ENCODE data around the gene KNDC1. TPM values are rescaled to one million over a fixed set of nuclear protein-coding genes. Genes with fewer than 3 reads are reported as not detected.

The KNDC1 gene
- total and polyA plus RNA-seq, 2 experiments from 2014 or later = 10.8 to 33.9 TPM

DNA sequence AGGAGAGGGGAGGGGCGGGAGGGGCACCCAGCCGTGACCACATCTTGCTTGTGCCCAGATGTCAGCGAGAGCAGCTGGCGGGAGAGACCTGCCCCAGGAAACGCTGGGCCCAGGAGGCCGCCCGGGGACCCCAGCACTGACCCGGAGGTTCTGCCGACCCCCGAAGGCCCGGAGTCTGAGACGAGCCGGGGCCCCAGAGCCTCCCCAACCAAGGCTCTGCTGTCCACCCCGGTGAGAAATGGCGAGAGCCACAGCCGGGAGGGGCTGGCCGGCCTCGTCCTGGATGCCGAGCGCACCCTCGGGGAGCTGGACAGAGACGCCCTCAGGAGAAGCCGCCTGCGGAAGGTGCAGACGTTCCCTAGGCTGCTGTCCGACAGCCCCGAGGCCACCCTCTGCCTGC is 25.9 kb downstream of the KNDC1 start:
- Histone ChIP-seq H3K36me3 (no peaks in the 10 kb centered on the region), H3K27me3 (no peaks in the 10 kb centered on the region), H3K27ac (no peak overlapping the region), H3K4me3 (no peak overlapping the region), H3K9me3 (ENCODE audit: low read depth) (no peaks in the 10 kb centered on the region), H3K4me1 (ENCODE audit: low read depth) (no peaks in the 10 kb centered on the region)
- no peak for DNase-seq (ENCODE audit: low read depth in 1 of 2, low spot score in 1 of 2)
- TF ChIP-seq, protein P1, sequence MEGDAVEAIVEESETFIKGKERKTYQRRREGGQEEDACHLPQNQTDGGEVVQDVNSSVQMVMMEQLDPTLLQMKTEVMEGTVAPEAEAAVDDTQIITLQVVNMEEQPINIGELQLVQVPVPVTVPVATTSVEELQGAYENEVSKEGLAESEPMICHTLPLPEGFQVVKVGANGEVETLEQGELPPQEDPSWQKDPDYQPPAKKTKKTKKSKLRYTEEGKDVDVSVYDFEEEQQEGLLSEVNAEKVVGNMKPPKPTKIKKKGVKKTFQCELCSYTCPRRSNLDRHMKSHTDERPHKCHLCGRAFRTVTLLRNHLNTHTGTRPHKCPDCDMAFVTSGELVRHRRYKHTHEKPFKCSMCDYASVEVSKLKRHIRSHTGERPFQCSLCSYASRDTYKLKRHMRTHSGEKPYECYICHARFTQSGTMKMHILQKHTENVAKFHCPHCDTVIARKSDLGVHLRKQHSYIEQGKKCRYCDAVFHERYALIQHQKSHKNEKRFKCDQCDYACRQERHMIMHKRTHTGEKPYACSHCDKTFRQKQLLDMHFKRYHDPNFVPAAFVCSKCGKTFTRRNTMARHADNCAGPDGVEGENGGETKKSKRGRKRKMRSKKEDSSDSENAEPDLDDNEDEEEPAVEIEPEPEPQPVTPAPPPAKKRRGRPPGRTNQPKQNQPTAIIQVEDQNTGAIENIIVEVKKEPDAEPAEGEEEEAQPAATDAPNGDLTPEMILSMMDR (IDR thresholded peaks at IDR 0.05; ENCODE audit: low read depth, low read length) = no peak

DNA sequence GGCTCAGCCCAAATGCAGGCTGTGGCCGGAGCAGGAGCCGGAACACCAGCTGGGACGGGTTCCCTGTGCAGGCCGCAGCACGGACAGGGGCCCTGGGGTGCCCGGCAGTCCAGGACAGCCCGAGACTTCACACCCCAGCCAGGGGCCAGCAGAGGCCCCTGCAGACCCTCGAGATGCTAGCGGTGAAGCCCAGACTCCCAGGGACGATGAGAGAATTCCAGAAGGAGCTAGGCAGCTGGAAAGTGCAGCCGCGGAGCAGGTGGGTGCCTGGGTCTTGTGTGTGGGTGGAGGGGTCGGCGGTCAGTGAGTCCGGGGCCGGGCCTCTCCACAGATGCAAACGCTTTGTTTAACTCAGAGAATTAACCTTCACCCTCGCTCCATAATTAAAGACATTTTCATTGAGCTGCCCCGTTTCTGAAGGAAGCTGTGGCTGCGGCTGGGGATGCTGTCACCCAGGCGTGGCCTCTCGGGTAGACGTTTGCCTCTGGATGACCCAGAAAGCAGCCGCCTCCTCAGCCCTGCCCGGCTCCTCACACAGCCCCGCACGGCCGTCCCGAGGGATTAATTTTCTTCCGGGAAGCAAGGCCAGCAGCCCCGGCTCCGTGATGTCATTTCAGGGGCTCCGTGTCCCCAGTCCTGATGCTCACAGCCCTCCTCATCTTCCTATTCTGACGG is 26.5 kb downstream of the KNDC1 start:
- Histone ChIP-seq H3K9me3 (ENCODE audit: low read depth) (no peaks in the 10 kb centered on the region), H3K36me3 (no peaks in the 10 kb centered on the region), H3K27ac (no peak overlapping the region), H3K4me3 (no peak overlapping the region), H3K27me3 (no peaks in the 10 kb centered on the region), H3K4me1 (ENCODE audit: low read depth) (no peaks in the 10 kb centered on the region)
- TF ChIP-seq, protein P1 (IDR thresholded peaks at IDR 0.05; ENCODE audit: low read depth, low read length) = no peak
- no peak for DNase-seq (ENCODE audit: low read depth in 1 of 2, low spot score in 1 of 2)

DNA sequence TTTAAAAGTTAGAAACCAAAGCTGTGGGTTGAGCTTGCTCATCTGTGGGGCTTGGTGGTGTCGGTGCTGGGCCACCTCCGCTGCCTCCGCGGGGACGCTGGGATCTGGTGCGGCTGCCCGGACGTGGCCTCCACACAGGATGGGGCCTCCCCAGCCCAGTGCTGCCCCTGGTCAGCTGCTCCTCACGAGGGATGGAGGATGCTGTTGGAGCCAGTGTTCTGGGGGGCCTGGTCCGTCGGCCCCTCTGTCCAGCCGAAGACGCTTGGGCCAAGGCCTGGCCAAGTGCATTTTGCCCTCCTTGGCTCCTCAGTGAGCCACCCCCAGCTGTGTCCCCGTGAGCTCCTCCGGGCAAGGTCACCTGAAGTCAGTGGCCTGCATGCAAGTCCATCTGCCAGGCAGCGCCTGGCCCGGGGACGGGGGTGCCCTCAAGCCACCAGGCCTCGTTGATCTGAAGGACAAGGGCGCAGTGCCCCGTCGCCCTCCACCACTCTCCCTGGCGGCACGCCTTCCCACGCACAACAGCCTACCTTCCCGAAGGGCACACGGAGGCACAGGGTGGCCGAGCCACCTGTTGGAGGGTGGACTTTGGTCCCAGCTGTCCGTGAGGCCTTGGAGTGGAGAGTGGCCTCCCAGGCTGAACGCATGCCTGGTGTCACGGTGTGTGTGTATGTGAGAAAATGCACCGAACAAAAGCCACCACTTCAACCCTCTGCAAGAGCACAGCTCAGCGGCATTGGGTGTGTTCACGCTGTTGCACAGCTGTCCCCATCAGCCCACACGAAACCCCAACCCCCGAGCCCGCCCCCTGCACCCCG is 27.3 kb downstream of the KNDC1 start:
- no peak for DNase-seq (ENCODE audit: low read depth in 1 of 2, low spot score in 1 of 2)
- H3K27me3 ChIP-seq = no peaks in the 10 kb centered on the region
- no peaks in the 10 kb centered on the region for H3K4me1 ChIP-seq (ENCODE audit: low read depth)
- TF ChIP-seq, protein P1 (IDR thresholded peaks at IDR 0.05; ENCODE audit: low read depth, low read length) = no peak
- no peaks in the 10 kb centered on the region for H3K36me3 ChIP-seq
- H3K27ac ChIP-seq = no peak overlapping the region
- H3K4me3 ChIP-seq = no peak overlapping the region
- no peaks in the 10 kb centered on the region for H3K9me3 ChIP-seq (ENCODE audit: low read depth)

DNA sequence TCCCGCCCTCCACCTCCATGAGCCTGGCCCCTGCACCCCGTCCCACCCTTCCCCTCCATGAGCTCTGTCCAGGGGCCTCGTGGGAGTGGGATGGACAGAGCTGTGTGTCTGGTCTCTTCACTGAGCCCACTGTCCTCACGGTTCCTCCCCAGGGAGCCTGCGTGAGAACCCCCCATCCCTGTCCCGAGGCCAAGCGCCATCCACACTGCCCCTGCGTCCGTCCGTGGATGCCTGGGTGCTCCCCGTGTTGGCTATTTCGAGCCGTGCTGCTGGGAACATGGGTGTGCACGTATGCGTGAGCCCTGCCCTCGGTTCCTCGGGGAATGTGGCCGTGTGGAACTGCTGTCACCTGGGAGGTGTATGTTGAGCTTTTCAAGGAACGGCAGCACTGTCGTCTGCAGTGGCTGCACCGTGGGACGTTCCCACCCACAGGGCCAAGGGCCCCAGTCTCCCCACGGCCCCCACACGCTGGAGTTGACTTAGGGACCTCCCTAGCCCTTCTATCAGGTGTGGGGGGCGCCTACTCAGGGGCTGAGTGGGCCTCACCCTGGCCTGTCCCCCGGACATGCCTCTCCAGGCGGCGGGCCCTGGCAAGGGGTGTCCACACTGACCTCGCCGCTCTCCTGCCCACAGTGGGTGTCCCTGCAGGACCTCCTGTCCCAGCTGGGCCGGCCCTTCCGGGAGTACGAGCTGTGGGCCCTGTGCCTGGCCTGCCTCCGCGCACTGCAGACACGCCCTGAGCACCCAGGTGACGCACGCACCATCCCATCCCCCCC is 28.1 kb downstream of the KNDC1 start:
- H3K27ac ChIP-seq = no peak overlapping the region
- H3K36me3 ChIP-seq = no peaks in the 10 kb centered on the region
- H3K4me3 ChIP-seq = no peak overlapping the region
- H3K9me3 ChIP-seq (ENCODE audit: low read depth) = no peaks in the 10 kb centered on the region
- TF ChIP-seq, protein P1 (IDR thresholded peaks at IDR 0.05; ENCODE audit: low read depth, low read length) = no peak
- H3K4me1 ChIP-seq (ENCODE audit: low read depth) = no peaks in the 10 kb centered on the region
- H3K27me3 ChIP-seq = no peaks in the 10 kb centered on the region
- no peak for DNase-seq (ENCODE audit: low read depth in 1 of 2, low spot score in 1 of 2)

DNA sequence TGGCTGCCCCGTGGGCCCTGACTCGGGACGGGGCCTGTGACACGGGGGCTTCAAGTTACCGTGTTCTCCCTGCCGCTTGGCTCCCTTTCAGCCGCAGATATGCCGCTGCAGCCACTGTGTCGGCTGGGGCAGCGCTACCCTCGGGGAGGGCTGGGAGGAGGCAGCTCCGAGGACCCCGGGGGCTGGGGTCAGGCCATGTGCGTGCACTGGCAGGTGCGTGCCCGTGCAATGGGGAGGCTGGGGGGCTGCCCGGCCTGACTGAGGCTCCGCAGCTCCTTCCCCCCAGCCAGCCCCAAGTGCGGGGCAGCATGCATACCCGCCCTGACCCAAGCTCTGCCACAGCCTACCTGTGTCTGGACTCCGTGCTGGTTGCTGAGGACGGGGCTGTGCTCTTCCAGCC is 29.2 kb downstream of the KNDC1 start:
- Histone ChIP-seq H3K4me1 (ENCODE audit: low read depth) (no peaks in the 10 kb centered on the region), H3K27me3 (no peaks in the 10 kb centered on the region), H3K36me3 (no peaks in the 10 kb centered on the region), H3K27ac (no peak overlapping the region), H3K4me3 (no peak overlapping the region), H3K9me3 (ENCODE audit: low read depth) (no peaks in the 10 kb centered on the region)
- TF ChIP-seq, protein P1 (IDR thresholded peaks at IDR 0.05; ENCODE audit: low read depth, low read length) = no peak
- no peak for DNase-seq (ENCODE audit: low read depth in 1 of 2, low spot score in 1 of 2)
